ENCODE measurements around the gene NRXN3. TPM values are rescaled to one million over a fixed set of nuclear protein-coding genes. Genes with fewer than 3 reads are reported as not detected.

The NRXN3 gene
- total RNA-seq, 1 donor from 2014 or later: 1.0 TPM

- ATAC-seq (no peak), DNase-seq (no peak)
- intact Hi-C loops (cut with micrococcal nuclease): no loop called here
Measured at GRCh38 chr14:78823035-78823434, 652.9 kb downstream of the NRXN3 start.

- ATAC-seq (no peak), DNase-seq (no peak)
- intact Hi-C loops (cut with micrococcal nuclease): no loop called here
Measured at GRCh38 chr14:78823516-78823915, 653.3 kb downstream of the NRXN3 start.

- ATAC-seq (no peak), DNase-seq (no peak)
- intact Hi-C loops (cut with micrococcal nuclease): no loop called here
Measured at GRCh38 chr14:78829274-78829673, 659.1 kb downstream of the NRXN3 start.

DNA sequence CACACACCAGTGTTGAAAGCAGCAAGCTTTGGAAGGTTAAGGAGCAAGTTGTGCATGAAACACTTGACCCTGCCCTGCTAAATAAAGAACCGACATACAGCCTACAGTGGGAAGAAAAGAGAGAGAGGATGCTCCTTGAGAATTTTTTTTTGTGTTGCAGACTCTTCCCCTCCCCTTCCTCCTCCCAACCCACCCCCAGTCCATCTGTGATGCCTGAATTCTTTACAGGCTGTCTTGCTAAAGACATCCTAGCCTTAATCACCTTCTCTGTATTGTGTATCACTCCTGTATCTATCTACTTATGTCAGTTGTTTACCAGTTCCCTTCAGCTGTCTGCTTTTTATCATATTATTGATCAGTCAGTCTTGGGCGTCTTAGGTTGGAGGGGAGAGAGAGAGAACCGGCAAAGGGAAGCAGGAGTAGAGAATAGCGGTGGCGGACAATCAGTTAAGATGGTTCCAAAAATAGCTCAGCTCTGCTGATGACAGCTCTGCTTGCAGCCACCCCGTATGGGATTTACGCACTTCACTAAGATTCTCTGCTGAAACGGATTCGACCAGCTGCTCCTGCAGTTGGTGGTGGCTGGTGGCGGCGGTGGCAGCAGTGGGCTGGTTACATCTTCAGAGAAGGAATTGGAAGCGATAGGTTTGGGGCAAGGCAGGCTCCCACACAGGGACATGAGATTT is 664.7 kb downstream of the NRXN3 start:
- no peak for DNase-seq
- no peak for ATAC-seq
- intact Hi-C loops (cut with micrococcal nuclease): no loop called here

DNA sequence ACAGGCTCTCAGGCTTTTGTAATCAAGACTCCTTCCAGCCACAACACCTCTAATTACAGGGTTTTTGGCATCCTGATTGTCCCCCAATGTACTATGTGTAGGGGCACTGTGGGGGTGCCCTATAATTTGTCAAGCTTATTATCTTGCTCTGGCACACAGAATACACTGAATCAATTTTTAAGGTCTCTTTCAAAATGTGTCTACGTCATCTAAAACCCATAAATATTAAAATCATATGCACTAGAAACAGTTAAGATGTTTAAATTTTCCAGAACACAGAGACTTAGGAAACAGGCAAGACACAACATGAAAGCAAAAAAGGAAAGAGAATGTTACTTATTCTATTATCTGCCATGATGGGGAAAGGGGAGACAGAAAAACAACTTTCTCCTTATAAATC is 665.7 kb downstream of the NRXN3 start:
- ATAC-seq: no peak
- intact Hi-C loops (cut with micrococcal nuclease): no loop called here
- no peak for DNase-seq

GRCh38 chr14:78836777-78837176 is 666.6 kb downstream of the NRXN3 start:
- DNase-seq: no peak
- intact Hi-C loops (cut with micrococcal nuclease): no loop called here
- no peak for ATAC-seq

- ATAC-seq (no peak), DNase-seq (no peak)
- intact Hi-C loops (cut with micrococcal nuclease): no loop called here
Measured at GRCh38 chr14:78838959-78839358, 668.8 kb downstream of the NRXN3 start.

DNA sequence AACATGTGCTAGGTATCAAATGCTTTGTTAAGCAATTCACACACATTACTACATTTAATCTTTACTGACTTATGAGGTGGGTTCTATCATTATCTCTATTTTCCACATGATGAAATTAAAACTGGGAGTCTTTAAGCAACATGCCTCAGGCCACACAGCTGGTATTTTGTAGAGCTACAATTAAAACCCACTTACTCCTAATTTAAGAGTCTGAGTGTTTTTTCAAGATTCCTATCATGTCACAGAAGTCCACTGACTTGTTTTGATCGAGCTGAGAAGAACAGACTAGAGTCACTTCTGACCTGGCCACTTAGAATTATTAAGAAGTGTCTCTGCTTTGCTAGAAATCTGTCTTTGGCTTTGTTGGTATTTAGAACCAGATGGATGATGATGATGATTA is 670.7 kb downstream of the NRXN3 start:
- intact Hi-C loops (cut with micrococcal nuclease): no loop called here
- ATAC-seq (no peak), DNase-seq (no peak)

DNA sequence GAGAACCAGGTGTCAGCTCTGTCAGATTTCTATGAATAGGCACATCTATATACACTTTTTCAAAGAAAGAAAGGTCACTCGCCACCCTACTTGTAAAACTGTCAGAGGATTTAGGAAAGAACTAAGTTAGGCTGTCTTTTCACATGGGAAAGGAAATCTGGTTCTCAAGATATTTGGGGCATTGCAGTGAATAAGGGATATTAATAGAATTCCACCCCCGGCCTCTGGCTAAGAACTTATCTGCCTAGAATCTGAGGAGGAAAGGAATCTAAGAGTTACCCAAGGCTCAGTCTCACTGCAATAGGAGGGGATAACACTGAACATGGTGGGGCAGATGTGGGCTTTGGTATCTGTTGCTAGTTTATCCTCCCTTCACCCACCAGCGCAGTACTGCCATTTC is 677.6 kb downstream of the NRXN3 start:
- no peak for ATAC-seq
- no peak for DNase-seq
- intact Hi-C loops (cut with micrococcal nuclease): no loop called here

DNA sequence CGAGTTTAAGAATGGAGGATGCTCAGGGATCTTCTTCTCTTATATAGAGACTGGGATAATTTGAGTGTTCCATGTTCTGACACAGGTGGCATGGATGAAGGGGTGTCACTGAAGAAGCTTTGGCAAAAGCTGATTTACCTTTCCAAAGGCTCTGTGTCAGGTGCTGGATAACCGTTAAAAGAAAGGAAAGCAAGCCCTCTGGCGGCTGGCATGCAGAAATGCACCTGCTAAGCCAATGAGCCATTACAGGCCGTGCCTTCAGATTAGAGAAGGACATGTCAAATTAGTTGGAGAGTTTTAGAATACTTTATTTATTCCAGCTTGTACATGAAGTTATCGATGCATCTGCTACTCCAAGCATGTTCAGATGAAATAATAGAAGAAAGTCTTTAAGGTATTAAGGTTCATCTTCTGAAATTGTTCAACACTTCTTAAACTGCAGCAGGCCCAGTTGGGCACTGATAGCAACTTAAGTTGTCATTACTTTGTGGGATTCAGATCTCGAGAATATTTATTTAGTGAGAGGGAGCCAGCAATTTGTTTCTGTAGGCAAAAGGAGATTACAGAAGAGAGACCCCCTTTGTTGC is 678.2 kb downstream of the NRXN3 start:
- DNase-seq: peak; percentile 27

DNA sequence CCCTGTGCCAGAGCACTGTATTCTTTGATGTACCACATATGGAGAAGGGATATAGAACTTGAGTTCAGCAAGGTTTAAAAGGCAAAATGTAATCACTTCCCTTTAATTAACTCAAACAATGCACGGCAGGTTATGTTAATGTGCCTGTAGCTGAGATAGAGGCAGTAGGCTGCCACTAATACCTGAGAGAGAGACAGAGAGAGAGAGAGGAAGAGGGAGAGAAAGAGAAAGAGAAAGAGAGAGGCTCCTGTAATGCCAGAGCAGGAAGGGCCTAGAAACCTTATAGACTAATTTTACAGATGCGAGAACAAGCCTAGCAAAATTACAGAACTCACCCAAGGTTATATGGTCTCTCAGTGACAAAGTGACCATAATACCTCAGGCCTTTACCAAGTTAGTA is 679.8 kb downstream of the NRXN3 start:
- DNase-seq: no peak
- intact Hi-C loops (cut with micrococcal nuclease): no loop called here
- no peak for ATAC-seq

More for the DNA sequence above, 678.2 kb downstream of the NRXN3 start:
- peak; percentile 48 for ATAC-seq
- intact Hi-C loops (cut with micrococcal nuclease): no loop called here

DNA sequence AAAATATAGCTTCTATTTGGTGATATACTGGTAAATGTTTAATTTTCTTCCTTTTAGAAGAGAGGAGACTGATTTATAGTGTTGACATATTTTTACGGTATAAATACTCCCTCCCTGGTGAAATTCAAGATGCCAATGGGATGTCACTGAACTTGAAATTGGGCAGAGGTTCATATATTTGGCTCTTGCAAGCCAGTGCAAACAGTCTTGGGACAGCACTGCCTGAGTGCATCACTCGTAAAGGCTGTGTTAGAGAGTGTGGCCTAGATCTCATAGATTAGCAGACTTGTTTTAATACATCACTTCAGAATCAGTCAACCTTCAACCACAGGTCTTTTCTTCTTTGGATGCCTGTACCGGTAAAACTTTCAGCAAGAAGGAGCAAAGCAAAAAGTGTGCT is 681.0 kb downstream of the NRXN3 start:
- no peak for ATAC-seq
- no peak for DNase-seq
- intact Hi-C loops (cut with micrococcal nuclease): no loop called here

DNA sequence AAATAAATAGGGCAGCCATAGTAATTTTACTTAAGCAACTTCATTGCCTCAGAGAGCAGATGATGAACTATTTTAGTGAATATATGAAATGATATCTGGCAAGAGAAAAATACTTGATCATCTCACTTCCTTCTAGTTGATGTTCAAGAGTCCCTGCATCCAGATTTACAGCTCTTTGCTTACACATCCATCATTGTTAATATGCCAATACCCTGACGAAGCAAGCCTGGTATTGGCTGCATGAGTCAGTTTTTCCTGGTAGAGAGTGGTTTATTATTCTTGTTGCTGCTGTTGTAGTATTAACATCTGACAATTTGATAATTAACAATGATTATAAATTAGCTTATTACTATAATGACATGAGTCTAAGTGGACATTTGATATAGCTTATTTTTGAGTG is 681.9 kb downstream of the NRXN3 start:
- ATAC-seq (no peak), DNase-seq (no peak)
- intact Hi-C loops (cut with micrococcal nuclease): no loop called here

DNA sequence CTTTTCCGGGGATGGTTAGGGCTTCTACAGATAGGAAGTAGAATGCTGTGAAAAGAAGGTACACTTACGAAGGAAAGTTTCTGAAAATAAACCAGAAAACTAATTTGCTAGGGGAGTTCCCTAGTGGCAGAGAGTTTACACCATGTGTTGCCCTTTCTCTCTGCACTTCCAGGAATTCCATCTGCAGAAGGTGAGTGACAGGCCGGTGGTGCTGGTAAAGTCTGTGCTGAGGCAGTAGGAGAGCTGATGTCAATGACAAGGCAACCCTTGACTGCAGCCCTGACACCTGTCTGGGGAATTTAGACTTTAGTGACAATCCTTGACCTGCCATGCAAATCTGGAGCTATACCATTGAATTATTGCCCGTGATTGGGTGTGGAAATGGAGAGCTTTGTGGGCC is 687.8 kb downstream of the NRXN3 start:
- ATAC-seq (no peak), DNase-seq (no peak)
- intact Hi-C loops (cut with micrococcal nuclease): no loop called here

DNA sequence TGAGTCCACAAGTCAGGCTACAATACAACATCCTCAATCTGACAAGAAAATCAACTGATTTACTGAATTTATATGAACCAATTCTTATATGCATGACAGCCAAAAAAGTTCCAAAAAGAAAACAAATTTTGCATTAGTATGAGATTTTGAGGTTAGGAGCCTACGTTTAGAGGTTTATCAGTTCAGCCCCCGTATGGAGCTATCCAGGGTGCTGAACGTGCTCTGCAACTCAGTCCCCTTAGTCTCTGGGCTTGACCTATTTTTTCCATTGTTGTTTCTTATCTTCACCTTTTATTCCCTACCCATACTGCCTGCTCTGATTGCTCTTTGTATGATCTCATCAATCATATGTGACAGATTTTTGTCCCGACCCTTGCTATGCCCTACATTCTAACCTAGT is 693.0 kb downstream of the NRXN3 start:
- ATAC-seq (no peak), DNase-seq (no peak)
- intact Hi-C loops (cut with micrococcal nuclease): no loop called here

GRCh38 chr14:78872837-78873236 is 702.7 kb downstream of the NRXN3 start:
- ATAC-seq (no peak), DNase-seq (no peak)
- intact Hi-C loops (cut with micrococcal nuclease): no loop called here

- no peak for ATAC-seq
- intact Hi-C loops (cut with micrococcal nuclease): no loop called here
Measured at GRCh38 chr14:78873581-78873980, 703.4 kb downstream of the NRXN3 start.

DNA sequence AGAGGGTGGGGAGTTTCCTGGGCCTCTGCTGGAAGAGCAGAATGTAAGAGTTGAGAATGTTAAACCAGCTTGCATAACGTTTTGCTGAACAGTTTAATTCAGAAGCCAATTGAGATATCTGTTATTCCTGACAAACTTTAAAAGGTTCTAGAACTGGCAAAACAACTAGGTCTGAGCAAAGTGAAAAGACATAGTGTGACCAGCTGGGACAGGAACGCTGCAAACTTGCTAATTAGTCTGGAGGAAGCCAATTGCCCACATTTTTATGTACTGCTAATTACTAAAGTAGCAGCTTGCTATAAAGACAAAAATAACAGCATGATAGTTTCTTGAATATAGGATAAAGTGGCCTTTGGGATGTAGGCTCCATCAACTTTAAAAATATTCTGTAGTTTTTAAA is 704.9 kb downstream of the NRXN3 start:
- intact Hi-C loops (cut with micrococcal nuclease): no loop called here
- no peak for ATAC-seq
- DNase-seq: no peak

More at GRCh38 chr14:78873581-78873980, 703.4 kb downstream of the NRXN3 start:
- DNase-seq: no peak

- intact Hi-C loops (cut with micrococcal nuclease): no loop called here
- ATAC-seq (no peak), DNase-seq (no peak)
Measured at GRCh38 chr14:78885884-78886283, 715.7 kb downstream of the NRXN3 start.

DNA sequence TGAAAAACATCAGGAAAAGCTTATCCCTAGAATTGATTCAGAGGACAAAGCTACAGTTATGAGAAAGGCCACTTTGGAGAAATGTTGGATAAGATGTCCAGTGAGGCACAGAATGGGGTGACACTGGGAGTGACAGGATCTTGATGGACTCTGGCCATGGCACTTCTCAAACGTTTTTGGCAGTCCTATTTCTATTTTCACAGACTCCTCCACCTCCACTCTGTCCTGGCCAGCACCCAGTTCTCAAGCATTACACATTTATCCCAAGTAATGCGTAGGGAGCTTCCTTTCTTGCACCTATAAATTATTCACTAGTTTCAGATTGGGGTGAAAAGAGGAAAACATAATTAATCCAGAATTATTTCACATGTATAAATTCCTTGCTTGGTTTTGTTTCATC is 727.3 kb downstream of the NRXN3 start:
- no peak for ATAC-seq
- intact Hi-C loops (cut with micrococcal nuclease): no loop called here

DNA sequence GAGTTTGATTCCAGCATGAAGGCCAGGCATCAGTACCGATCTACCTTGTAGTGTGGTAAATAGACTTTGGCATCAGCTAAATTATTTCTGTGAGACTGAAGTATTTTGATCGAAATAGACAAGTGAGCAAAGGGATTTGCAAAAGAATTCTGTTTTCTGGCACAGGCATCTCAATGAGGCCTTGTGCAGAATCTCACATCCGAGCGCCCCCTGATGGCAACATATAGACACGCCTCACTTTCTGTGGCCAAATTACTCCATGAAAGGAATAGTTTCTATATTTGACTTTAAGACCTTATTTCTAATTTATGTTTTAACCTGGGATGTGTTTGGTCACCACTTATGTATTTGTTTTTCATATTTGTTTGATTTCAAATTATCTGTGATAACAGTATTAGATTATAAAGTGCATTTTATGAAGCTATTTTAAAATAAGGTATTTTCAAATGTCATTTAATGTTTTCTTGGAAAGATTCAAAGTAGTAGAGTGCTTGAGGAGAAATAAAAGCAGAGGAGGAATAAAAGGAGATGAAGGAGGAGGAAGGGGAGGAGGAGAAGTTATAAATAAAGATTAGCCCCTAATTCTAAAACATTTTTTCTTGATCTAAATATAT is 731.9 kb downstream of the NRXN3 start:
- intact Hi-C loops (cut with micrococcal nuclease): no loop called here
- no peak for ATAC-seq
- DNase-seq: no peak

More for the DNA sequence above, 727.3 kb downstream of the NRXN3 start:
- DNase-seq: no peak

All from left ventricle myocardium superior (tissue), 1 donor.